Natural killer cell (primary cell): ENCODE results near the gene CD40. TPM values are rescaled to one million over a fixed set of nuclear protein-coding genes. Genes with fewer than 3 reads are reported as not detected.

ENCODE experiments used
- ATAC-seq, 3 donors: fragments of 150-1000 bp in 2 of 3; fragments of 200-7000 bp in 1 of 3; cut with Tn5 transposase; 1 replicate in 1 of 3; 2 replicates in 2 of 3; pipeline ENCODE4 v1.10.0; 2021; ENCODE audit warnings: mild to moderate bottlenecking in 2 of 3, moderate library complexity in 2 of 3
- DNase-seq, 2 donors: peaks; one replicate each; pipeline versions ENCODE4 v3.0.0 to v3.0.0-alpha.2; 2013 to 2021; ENCODE audit warnings: mixed read lengths in 1 of 2
- H3K27ac ChIP-seq: one replicate; pipeline ENCODE4 v1.5.1; 2013; ENCODE audit warnings: mild to moderate bottlenecking, low read length
- H3K27me3 ChIP-seq: one replicate; pipeline ENCODE4 v1.6.1; 2013; ENCODE audit warnings: low read length; ENCODE audit not compliant: control insufficient read depth, insufficient read depth
- H3K36me3 ChIP-seq: one replicate; pipeline ENCODE4 v1.6.1; 2013; ENCODE audit warnings: low read length; ENCODE audit not compliant: control insufficient read depth, insufficient read depth
- H3K4me1 ChIP-seq: one replicate; pipeline ENCODE4 v1.6.1; 2013; ENCODE audit warnings: low read length; ENCODE audit not compliant: control insufficient read depth, insufficient read depth
- H3K4me3 ChIP-seq: one replicate; pipeline ENCODE4 v1.5.1; 2013; ENCODE audit warnings: low read length
- H3K9me3 ChIP-seq: one replicate; pipeline ENCODE4 v1.6.1; 2013; ENCODE audit warnings: low read length; ENCODE audit not compliant: control insufficient read depth, insufficient read depth
- H3K27ac Mint-ChIP-seq, 2 donors: one replicate each; pipeline ENCODE4 v1.8.0; 2022; ENCODE audit warnings: mild to moderate bottlenecking in 2 of 2, mixed read lengths in 2 of 2, moderate library complexity in 1 of 2
- H3K27me3 Mint-ChIP-seq, 2 donors: one replicate each; pipeline ENCODE4 v1.8.0; 2022; ENCODE audit warnings: low read depth in 2 of 2, mixed read lengths in 2 of 2
- H3K36me3 Mint-ChIP-seq: one replicate; pipeline ENCODE4 v1.8.0; 2022; ENCODE audit warnings: mixed read lengths
- H3K4me1 Mint-ChIP-seq, 2 donors: one replicate each; pipeline ENCODE4 v1.8.0; 2022; ENCODE audit warnings: mixed read lengths in 2 of 2
- H3K4me3 Mint-ChIP-seq: one replicate; pipeline ENCODE4 v1.8.0; 2022; ENCODE audit warnings: mild to moderate bottlenecking, moderate library complexity, mixed read lengths
- H3K9me3 Mint-ChIP-seq, 2 donors: one replicate each; pipeline ENCODE4 v1.8.0; 2022; ENCODE audit warnings: mixed read lengths in 2 of 2
- CTCF ChIP-seq: fragments of 200-600 bp; IDR thresholded peaks from one replicate; pipeline ENCODE4 v1.8.0; 2022; ENCODE audit warnings: antibody characterized with exemption
- WGBS: methylation state at CpG from one replicate; pipeline ENCODE4 v1.1.7; 2013; ENCODE audit warnings: missing lambda C conversion rate; ENCODE audit not compliant: insufficient coverage; 5-methylcytosine and 5-hydroxymethylcytosine counted together
- intact Hi-C: fragments of 100-400 bp; cut with micrococcal nuclease; formaldehyde crosslinking; loops from one replicate; pipeline ENCODE4 v1.14.2; 2022
- total RNA-seq, 4 donors: library from RNA; stranded (reverse); fragments of 120-200 nt in 1 of 4; gene quantifications; one replicate each; pipeline versions ENCODE4 v1.2.3 to v1.2.4, GENCODE V29; 2013 to 2022

The CD40 gene
- total RNA-seq, 3 donors from 2014 or later (not counting 1 experiment from before 2014, with no cell fraction given): 7.1 to 9.1 (median 7.2) TPM

DNA sequence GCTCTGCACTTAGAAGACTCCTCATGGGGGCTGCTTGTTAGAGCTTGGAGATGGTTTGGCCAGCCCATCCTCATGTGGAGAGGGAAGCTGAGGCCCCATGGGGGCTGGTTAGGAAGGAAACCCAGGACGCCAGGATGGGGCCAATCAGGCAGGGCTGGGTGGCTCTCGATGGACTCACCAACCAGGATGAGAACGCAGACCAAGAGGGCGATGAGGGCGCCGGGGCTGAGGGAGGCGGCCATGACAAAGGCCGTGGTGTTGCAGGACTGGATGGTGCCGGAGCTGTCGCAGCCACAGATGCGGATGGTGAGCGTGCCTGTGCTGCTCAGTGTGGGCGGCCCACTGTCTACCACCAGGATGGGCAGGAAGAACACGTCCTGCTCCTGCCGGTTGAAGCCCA is 59.7 kb downstream of the CD40 start:
- Mint-ChIP-seq H3K27ac (no peak overlapping the region), H3K36me3 (no peaks in the 10 kb centered on the region), H3K27me3 (peaks cover 44 to 53% of the 10 kb centered on the region in 2 donors), H3K9me3 (no peaks in the 10 kb centered on the region), H3K4me1 (peaks cover 0 to 7% of the 10 kb centered on the region in 2 donors), H3K4me3 (no peak overlapping the region)
- intact Hi-C loops: no loop called here
- no peak overlapping the region for H3K27ac ChIP-seq
- peaks cover 14% of the 10 kb centered on the region for H3K27me3 ChIP-seq
- no peak for TF ChIP-seq CTCF
- DNase-seq (no peak), ATAC-seq (no peak)
- H3K9me3 ChIP-seq: no peaks in the 10 kb centered on the region
- H3K4me1 ChIP-seq: peaks cover 4% of the 10 kb centered on the region
- no peak overlapping the region for H3K4me3 ChIP-seq
- no peaks in the 10 kb centered on the region for H3K36me3 ChIP-seq
- 88% methylated on average over 15 of the region's 15 CpGs for WGBS

- intact Hi-C loops: no loop called here
- H3K9me3 Mint-ChIP-seq: no peaks in the 10 kb centered on the region
- H3K27me3 Mint-ChIP-seq: peaks cover 39 to 49% of the 10 kb centered on the region in 2 donors
- H3K36me3 ChIP-seq: no peaks in the 10 kb centered on the region
- ATAC-seq: no peak
- H3K9me3 ChIP-seq: no peaks in the 10 kb centered on the region
- peaks cover 0 to 7% of the 10 kb centered on the region in 2 donors for H3K4me1 Mint-ChIP-seq
- no peak for TF ChIP-seq CTCF
- H3K27me3 ChIP-seq: peaks cover 11% of the 10 kb centered on the region
- no peak overlapping the region for H3K27ac Mint-ChIP-seq
- no peak overlapping the region for H3K4me3 Mint-ChIP-seq
- H3K4me3 ChIP-seq: no peak overlapping the region
- WGBS: 78% methylated on average over 8 of the region's 8 CpGs
- no peak overlapping the region for H3K27ac ChIP-seq
- peaks cover 4% of the 10 kb centered on the region for H3K4me1 ChIP-seq
- no peaks in the 10 kb centered on the region for H3K36me3 Mint-ChIP-seq
- no peak for DNase-seq
Measured at GRCh38 chr20:46178891-46179290, 60.8 kb downstream of the CD40 start.

Other genes starting within 250 kb of the CD40 start
- gene ZSWIM1, start 237.1 kb upstream of the CD40 start, total RNA-seq: 1 to 10 TPM in 1 of 3 donors, under 1 TPM in 2; 0.59 to 2.4 (median 0.89) TPM
- gene SPATA25, start 230.7 kb upstream of the CD40 start, total RNA-seq: 1 to 10 TPM in 1 of 3 donors, not detected in 2; 1.2 TPM
- 1 to 10 TPM in 2 of 3 donors, under 1 TPM in 1; 0.89 to 1.4 (median 1.4) TPM for gene NEURL2, start 227.1 kb upstream of the CD40 start, total RNA-seq
- 100 to 1,000 TPM in 1 of 3 donors, 10 to 100 TPM in 2; 72.8 to 108 (median 86.8) TPM for gene CTSA, start 227.0 kb upstream of the CD40 start, total RNA-seq
- gene PLTP, start 206.2 kb upstream of the CD40 start, total RNA-seq: 1 to 10 TPM in 2 of 3 donors, under 1 TPM in 1; 0.63 to 3.5 (median 3.2) TPM
- gene PCIF1, start 183.6 kb upstream of the CD40 start, total RNA-seq: 10 to 100 TPM; 72.0 to 85.1 (median 73.3) TPM
- 100 to 1,000 TPM; 101 to 119 (median 102) TPM for gene ZNF335, start 146.1 kb upstream of the CD40 start, total RNA-seq
- gene MMP9, start 109.4 kb upstream of the CD40 start, total RNA-seq: 1 to 10 TPM; 2.0 to 2.8 (median 2.8) TPM
- under 1 TPM in 1 of 3 donors, not detected in 2; 0.85 TPM for gene SLC12A5, start 89.1 kb upstream of the CD40 start, total RNA-seq
- gene NCOA5, start 28.4 kb upstream of the CD40 start, total RNA-seq: 10 to 100 TPM in 2 of 3 donors, 1 to 10 TPM in 1; 8.8 to 18.4 (median 18.0) TPM
- gene CDH22, start 190.2 kb downstream of the CD40 start, total RNA-seq: not detected